MCF 10A (cell line): ENCODE results near the gene PAPSS2. TPM values are rescaled to one million over a fixed set of nuclear protein-coding genes. Genes with fewer than 3 reads are reported as not detected.
"Not testable (repeated sequence)": the region's sequence is repeated elsewhere in the genome, so short reads cannot be mapped to it uniquely, and the experiment has no call there.

Source experiments
- BruUV-seq: library from RNA; stranded (reverse); fragments of 400-500 nt; replicated peaks from 2 replicates; lab custom pipeline; 2021; lab: Mats Ljungman, UMichigan
- CTCF ChIA-PET: fragments of 300-600 bp; sonication (Branson Sonifier 250); formaldehyde crosslinking; extraction: SDS; loops from one replicate; lab custom pipeline; 2021; ENCODE audit warnings: antibody characterized with exemption, inconsistent platforms; lab: Yijun Ruan, JAX
- POLR2A ChIA-PET: fragments of 300-600, 350-650 bp; sonication (Branson Sonifier 250); formaldehyde crosslinking; extraction: SDS; loops from one replicate; lab custom pipeline; 2020; ENCODE audit warnings: antibody characterized with exemption, inconsistent platforms; lab: Yijun Ruan, JAX
- DNase-seq: peaks from one replicate; pipeline ENCODE4 v3.0.0-alpha.2; 2018; ENCODE audit not compliant: unreplicated experiment
- H3K27ac Mint-ChIP-seq: one replicate; pipeline ENCODE4 v1.8.0; 2022; ENCODE audit warnings: mild to moderate bottlenecking, low read depth, mixed read lengths; ENCODE audit not compliant: unreplicated experiment
- H3K27me3 Mint-ChIP-seq: one replicate; pipeline ENCODE4 v1.8.0; 2022; ENCODE audit warnings: mixed read lengths; ENCODE audit not compliant: insufficient read depth, unreplicated experiment
- H3K36me3 Mint-ChIP-seq: one replicate; pipeline ENCODE4 v1.8.0; 2022; ENCODE audit warnings: mild to moderate bottlenecking, moderate library complexity, mixed read lengths; ENCODE audit not compliant: insufficient read depth, unreplicated experiment
- H3K4me1 Mint-ChIP-seq: one replicate; pipeline ENCODE4 v1.8.0; 2022; ENCODE audit warnings: mixed read lengths; ENCODE audit not compliant: insufficient read depth, unreplicated experiment
- H3K4me3 Mint-ChIP-seq: one replicate; pipeline ENCODE4 v1.8.0; 2022; ENCODE audit warnings: mild to moderate bottlenecking, moderate library complexity, mixed read lengths; ENCODE audit not compliant: unreplicated experiment
- H3K9me3 Mint-ChIP-seq: one replicate; pipeline ENCODE4 v1.8.0; 2022; ENCODE audit warnings: mixed read lengths; ENCODE audit not compliant: unreplicated experiment
- intact Hi-C: fragments of 100-400 bp; cut with micrococcal nuclease; formaldehyde crosslinking; loops from 2 replicates; pipeline ENCODE4 v1.14.1; 2022
- total RNA-seq: library from RNA; stranded (reverse); gene quantifications from 2 replicates; pipeline ENCODE4 v1.2.3, GENCODE V29; 2022
- TF ChIP-seq, protein P1 (sequence below): fragments of 200-600 bp; IDR thresholded peaks from one replicate; pipeline ENCODE4 v1.8.0; 2022; ENCODE audit warnings: antibody characterized with exemption, mild to moderate bottlenecking; ENCODE audit not compliant: unreplicated experiment

Gene PAPSS2
- total RNA-seq, 1 experiment from 2014 or later, result 1.0 TPM

DNA sequence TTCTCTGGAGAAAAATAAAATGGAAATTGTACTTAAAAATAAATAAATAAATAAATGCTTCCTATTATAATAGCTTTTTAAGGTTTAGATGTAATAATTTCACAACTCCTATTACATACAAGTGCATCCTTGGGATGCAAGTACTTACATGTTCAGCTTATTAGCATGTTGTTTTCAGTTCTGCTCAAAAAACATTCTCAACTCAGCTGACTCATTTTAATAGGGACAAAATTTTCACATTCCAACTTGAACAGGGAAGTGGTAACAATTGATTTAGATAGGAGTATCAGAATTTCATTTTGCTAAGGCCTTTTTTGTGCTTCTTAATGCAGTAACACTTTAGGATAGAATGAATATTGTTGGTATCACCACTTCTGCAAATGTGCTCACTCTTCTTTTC, 16.7 kb upstream of the PAPSS2 start:
- H3K36me3 Mint-ChIP-seq, result peaks cover 5% of the 10 kb centered on the region
- H3K9me3 Mint-ChIP-seq, result no peaks in the 10 kb centered on the region
- TF ChIP-seq, protein P1, sequence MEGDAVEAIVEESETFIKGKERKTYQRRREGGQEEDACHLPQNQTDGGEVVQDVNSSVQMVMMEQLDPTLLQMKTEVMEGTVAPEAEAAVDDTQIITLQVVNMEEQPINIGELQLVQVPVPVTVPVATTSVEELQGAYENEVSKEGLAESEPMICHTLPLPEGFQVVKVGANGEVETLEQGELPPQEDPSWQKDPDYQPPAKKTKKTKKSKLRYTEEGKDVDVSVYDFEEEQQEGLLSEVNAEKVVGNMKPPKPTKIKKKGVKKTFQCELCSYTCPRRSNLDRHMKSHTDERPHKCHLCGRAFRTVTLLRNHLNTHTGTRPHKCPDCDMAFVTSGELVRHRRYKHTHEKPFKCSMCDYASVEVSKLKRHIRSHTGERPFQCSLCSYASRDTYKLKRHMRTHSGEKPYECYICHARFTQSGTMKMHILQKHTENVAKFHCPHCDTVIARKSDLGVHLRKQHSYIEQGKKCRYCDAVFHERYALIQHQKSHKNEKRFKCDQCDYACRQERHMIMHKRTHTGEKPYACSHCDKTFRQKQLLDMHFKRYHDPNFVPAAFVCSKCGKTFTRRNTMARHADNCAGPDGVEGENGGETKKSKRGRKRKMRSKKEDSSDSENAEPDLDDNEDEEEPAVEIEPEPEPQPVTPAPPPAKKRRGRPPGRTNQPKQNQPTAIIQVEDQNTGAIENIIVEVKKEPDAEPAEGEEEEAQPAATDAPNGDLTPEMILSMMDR, result no peak
- no peaks in the 10 kb centered on the region for H3K4me1 Mint-ChIP-seq
- BruUV-seq, result no TSS peak
- no peak overlapping the region for H3K27ac Mint-ChIP-seq
- ChIA-PET POLR2A (interaction anchor here (0.6 to 1.1 kb wide), 3 partner anchors 14 to 138 kb away, joined by 3 to 4 read pairs (median 4); partner anchors contain the start of gene MINPP1), CTCF (interaction anchor here (1.2 kb wide), 1 partner anchor 91 kb away, joined by 5 read pairs; no protein-coding TSS in a partner anchor)
- H3K4me3 Mint-ChIP-seq, result no peak overlapping the region
- intact Hi-C loops, result no loop called here
- DNase-seq, result peak; percentile 20
- H3K27me3 Mint-ChIP-seq, result no peaks in the 10 kb centered on the region

DNA sequence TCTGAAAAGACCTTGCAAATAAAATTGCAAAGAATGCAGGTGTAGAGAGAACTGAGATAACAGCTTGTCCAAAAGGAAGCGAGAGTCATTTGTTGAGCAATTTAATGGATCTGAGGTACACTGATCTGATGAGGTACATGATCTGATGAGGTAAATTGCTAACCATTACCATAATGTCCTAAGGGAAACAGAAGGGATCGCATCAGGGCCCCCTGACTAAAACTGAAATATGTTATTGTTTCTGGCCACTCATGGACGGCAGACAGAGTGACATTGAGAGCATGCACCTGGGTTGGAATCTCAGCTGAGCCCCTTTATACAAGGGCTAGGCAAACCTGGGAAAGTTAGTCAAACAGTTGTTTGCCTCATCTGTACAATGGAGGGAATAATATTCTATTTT, 15.8 kb upstream of the PAPSS2 start:
- ChIA-PET POLR2A (interaction anchor here (0.6 to 1.1 kb wide), 2 partner anchors 16 to 143 kb away, joined by 3 read pairs; no protein-coding TSS in a partner anchor), CTCF (interaction anchor here (0.6 to 1.2 kb wide), 3 partner anchors 11 to 774 kb away, joined by 3 to 6 read pairs (median 5); no protein-coding TSS in a partner anchor)
- H3K9me3 Mint-ChIP-seq, result no peaks in the 10 kb centered on the region
- H3K4me3 Mint-ChIP-seq, result no peak overlapping the region
- no peaks in the 10 kb centered on the region for H3K4me1 Mint-ChIP-seq
- no TSS peak for BruUV-seq
- no peaks in the 10 kb centered on the region for H3K27me3 Mint-ChIP-seq
- DNase-seq, result no peak
- intact Hi-C loops, result no loop called here
- no peak overlapping the region for H3K27ac Mint-ChIP-seq
- H3K36me3 Mint-ChIP-seq, result peaks cover 5% of the 10 kb centered on the region
- TF ChIP-seq, protein P1, result no peak

DNA sequence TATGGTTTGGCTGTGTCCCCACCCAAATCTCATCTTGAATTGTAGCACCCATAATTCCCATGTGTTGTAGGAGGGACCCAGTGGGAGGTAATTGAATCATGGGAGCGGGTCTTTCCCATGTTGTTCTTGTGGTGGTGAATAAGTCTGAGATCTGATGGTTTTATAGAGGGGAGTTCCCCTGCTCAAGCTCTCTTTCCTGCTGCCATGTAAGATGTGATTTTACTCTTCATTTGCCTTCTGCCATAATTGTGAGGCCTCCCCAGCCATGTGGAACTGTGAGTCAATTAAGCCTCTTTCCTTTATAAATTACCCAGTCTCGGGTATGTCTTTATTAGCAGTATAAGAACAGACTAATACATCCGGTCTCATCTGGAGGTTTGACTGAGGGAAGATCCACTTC, 15.2 kb upstream of the PAPSS2 start:
- POLR2A ChIA-PET, result interaction anchor here (1.1 kb wide), 1 partner anchor 16 kb away, joined by 3 read pairs; no protein-coding TSS in a partner anchor
- H3K4me1 Mint-ChIP-seq, H3K27me3 Mint-ChIP-seq, H3K4me3 Mint-ChIP-seq, H3K9me3 Mint-ChIP-seq, BruUV-seq, intact Hi-C loops, DNase-seq, H3K27ac Mint-ChIP-seq, H3K36me3 Mint-ChIP-seq: not testable (repeated sequence)
- CTCF ChIA-PET, result interaction anchor here (1.2 to 2.9 kb wide), 2 partner anchors 11 to 13 kb away, joined by 6 to 17 read pairs; no protein-coding TSS in a partner anchor

DNA sequence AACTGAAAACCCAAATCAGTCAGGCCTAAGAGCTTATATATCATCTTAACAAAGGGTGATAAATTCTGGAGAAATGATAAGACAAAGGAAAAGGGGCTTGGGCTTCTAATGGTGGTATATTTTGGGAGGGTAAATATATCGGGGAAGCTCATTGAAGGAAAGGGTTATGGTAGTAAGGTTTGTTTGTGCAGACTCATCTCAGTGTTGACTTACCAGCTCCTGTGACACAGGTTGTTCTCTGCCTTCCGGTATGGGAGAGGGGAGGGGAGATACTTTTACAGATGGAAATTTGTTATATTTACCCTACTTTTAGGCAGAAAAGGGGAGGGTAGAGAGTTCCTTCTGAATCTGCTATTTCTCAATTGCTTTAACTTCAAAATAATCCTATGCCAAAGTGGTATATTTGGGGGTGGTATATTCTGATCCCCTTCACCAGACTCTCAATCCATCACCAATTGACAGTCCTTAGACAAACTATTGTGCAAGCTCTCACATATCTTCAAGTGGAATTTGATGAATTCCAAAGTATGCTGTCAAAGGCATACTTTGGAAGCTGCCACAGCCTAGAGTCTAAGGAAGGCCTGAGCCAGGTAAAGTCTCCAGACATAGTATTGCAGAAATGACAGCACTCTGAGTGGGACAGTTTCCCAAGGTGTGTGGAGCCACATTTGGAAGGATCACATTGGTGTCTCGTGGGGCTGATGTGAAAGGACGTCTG, 13.3 kb upstream of the PAPSS2 start:
- Mint-ChIP-seq H3K27ac (no peak overlapping the region), H3K36me3 (peaks cover 5% of the 10 kb centered on the region), H3K9me3 (no peaks in the 10 kb centered on the region), H3K27me3 (no peaks in the 10 kb centered on the region), H3K4me1 (no peaks in the 10 kb centered on the region), H3K4me3 (no peak overlapping the region)
- no TSS peak for BruUV-seq
- POLR2A ChIA-PET, result interaction anchor here (0.6 to 1.3 kb wide), 3 partner anchors 9 to 61 kb away, joined by 3 to 4 read pairs (median 3); no protein-coding TSS in a partner anchor
- no peak for DNase-seq
- intact Hi-C loops, result no loop called here
- TF ChIP-seq, protein P1, result no peak
- CTCF ChIA-PET, result interaction anchor here (0.9 to 2.9 kb wide), 3 partner anchors 11 to 88 kb away, joined by 3 to 17 read pairs (median 8); no protein-coding TSS in a partner anchor
